ENCODE measurements around the gene SLC24A3. TPM values are rescaled to one million over a fixed set of nuclear protein-coding genes. Genes with fewer than 3 reads are reported as not detected.

SLC24A3 gene
- total RNA-seq, 1 donor from 2014 or later, result 0.79 TPM

DNA sequence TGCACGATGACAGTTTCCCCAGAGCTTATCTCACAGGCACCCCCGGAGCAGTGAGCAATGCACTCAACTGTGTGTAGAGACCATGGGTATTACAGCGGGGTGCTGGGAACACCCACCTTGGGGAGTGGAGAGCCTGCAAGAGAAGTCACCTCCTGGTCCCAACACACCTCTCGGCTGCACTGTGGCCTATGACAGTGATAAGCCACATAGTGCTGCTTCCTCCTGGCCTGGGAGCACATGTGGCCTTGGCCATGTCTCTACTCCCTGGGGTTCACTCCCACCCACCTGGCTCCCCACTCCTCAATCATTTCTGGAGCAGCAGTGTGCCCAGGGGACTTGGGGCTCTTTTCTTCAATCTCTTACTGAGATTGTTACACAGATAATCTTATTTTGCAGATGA lies 77.0 kb downstream of the SLC24A3 start:
- H3K9me3 Mint-ChIP-seq (ENCODE audit: unreplicated experiment), result no peaks in the 10 kb centered on the region
- H3K36me3 ChIP-seq (ENCODE audit: insufficient read depth, low read length), result no peaks in the 10 kb centered on the region
- peaks cover 4% of the 10 kb centered on the region for H3K27me3 Mint-ChIP-seq (ENCODE audit: low read depth, unreplicated experiment)
- H3K9ac ChIP-seq (ENCODE audit: low read length), result no peak overlapping the region
- FAIRE-seq (no peak), DNase-seq (ENCODE audit: low read depth) (no peak)
- no peak overlapping the region for H3K4me3 Mint-ChIP-seq (ENCODE audit: unreplicated experiment)
- no peak for TF ChIP-seq EZH2 (IDR thresholded peaks at IDR 0.05; ENCODE audit: insufficient read depth, low read length)
- TF ChIP-seq, protein P1, sequence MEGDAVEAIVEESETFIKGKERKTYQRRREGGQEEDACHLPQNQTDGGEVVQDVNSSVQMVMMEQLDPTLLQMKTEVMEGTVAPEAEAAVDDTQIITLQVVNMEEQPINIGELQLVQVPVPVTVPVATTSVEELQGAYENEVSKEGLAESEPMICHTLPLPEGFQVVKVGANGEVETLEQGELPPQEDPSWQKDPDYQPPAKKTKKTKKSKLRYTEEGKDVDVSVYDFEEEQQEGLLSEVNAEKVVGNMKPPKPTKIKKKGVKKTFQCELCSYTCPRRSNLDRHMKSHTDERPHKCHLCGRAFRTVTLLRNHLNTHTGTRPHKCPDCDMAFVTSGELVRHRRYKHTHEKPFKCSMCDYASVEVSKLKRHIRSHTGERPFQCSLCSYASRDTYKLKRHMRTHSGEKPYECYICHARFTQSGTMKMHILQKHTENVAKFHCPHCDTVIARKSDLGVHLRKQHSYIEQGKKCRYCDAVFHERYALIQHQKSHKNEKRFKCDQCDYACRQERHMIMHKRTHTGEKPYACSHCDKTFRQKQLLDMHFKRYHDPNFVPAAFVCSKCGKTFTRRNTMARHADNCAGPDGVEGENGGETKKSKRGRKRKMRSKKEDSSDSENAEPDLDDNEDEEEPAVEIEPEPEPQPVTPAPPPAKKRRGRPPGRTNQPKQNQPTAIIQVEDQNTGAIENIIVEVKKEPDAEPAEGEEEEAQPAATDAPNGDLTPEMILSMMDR (IDR thresholded peaks at IDR 0.05; ENCODE audit: insufficient read depth, low read depth, low read length), result no peak
- no peaks in the 10 kb centered on the region for H3K79me2 ChIP-seq (ENCODE audit: insufficient read depth, low read length)
- no peak overlapping the region for H3K27ac Mint-ChIP-seq (ENCODE audit: unreplicated experiment)
- H3K4me2 ChIP-seq (ENCODE audit: low read length), result no peak overlapping the region
- H3K4me1 Mint-ChIP-seq (ENCODE audit: low read depth, unreplicated experiment), result peaks cover under 1% of the 10 kb centered on the region
- H3K9me3 ChIP-seq (ENCODE audit: insufficient read depth, low read depth, low read length), result peaks cover 3% of the 10 kb centered on the region
- no peaks in the 10 kb centered on the region for H3K27me3 ChIP-seq (ENCODE audit: insufficient read depth, low read length)
- H3K27ac ChIP-seq (ENCODE audit: low read depth, low read length), result no peak overlapping the region
- H3K4me1 ChIP-seq (ENCODE audit: insufficient read depth, low read length), result no peaks in the 10 kb centered on the region
- H3K36me3 Mint-ChIP-seq (ENCODE audit: low read depth, unreplicated experiment), result no peaks in the 10 kb centered on the region
- no peaks in the 10 kb centered on the region for H4K20me1 ChIP-seq (ENCODE audit: insufficient read depth, low read length)
- H2AFZ ChIP-seq (ENCODE audit: low read depth, low read length), result no peak overlapping the region
- H3K4me3 ChIP-seq (ENCODE audit: insufficient read depth, low read depth, low read length), result no peak overlapping the region

DNA sequence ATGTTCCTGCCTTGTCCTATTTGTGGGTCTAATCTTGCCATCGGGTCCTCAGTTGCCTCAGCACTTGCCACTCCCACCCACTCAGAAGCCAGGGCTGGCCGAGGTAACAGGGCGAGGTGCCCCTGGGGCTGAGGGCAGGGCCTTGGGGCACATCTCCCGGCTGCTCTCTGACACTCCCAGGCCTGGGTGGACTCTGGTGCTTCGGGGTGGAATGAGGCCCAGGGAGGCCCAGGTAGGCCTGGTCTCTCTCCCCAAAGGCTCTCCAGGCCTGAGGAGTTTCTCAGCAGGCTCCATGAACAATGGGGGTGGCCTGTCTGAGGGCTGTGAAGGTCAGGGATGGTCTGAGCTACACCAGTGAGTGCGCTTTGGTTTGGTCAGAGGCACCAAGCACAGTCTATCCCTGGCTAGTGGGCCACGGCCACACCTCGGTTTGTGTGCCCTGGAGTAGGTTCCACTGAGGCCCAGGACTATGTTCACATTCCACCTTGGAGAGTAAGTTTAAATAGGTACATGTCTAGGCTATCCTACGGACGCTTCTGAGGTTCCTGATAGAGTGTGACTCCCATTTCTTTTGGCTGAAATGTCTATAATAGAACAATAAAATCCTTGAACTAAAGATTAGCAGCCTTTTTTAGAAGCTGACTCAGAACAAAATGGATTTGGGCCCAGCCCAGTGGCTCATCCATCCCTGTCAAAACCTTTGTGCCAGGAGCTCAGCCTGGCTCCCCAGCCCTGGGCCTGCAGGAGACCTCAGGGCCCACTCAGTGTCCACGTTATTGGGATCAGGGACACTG lies 78.8 kb downstream of the SLC24A3 start:
- Histone ChIP-seq H3K79me2 (ENCODE audit: insufficient read depth, low read length) (no peaks in the 10 kb centered on the region), H2AFZ (ENCODE audit: low read depth, low read length) (no peak overlapping the region), H3K9ac (ENCODE audit: low read length) (no peak overlapping the region), H3K36me3 (ENCODE audit: insufficient read depth, low read length) (no peaks in the 10 kb centered on the region), H3K27ac (ENCODE audit: low read depth, low read length) (no peak overlapping the region), H3K4me3 (ENCODE audit: insufficient read depth, low read depth, low read length) (no peak overlapping the region), H3K27me3 (ENCODE audit: insufficient read depth, low read length) (no peaks in the 10 kb centered on the region), H3K4me1 (ENCODE audit: insufficient read depth, low read length) (no peaks in the 10 kb centered on the region), H3K9me3 (ENCODE audit: insufficient read depth, low read depth, low read length) (peaks cover 3% of the 10 kb centered on the region), H3K4me2 (ENCODE audit: low read length) (no peak overlapping the region), H4K20me1 (ENCODE audit: insufficient read depth, low read length) (no peaks in the 10 kb centered on the region)
- TF ChIP-seq, protein P1 (IDR thresholded peaks at IDR 0.05; ENCODE audit: insufficient read depth, low read depth, low read length), result no peak
- TF ChIP-seq EZH2 (IDR thresholded peaks at IDR 0.05; ENCODE audit: insufficient read depth, low read length), result no peak
- Mint-ChIP-seq H3K4me1 (ENCODE audit: low read depth, unreplicated experiment) (no peaks in the 10 kb centered on the region), H3K9me3 (ENCODE audit: unreplicated experiment) (no peaks in the 10 kb centered on the region), H3K4me3 (ENCODE audit: unreplicated experiment) (no peak overlapping the region), H3K36me3 (ENCODE audit: low read depth, unreplicated experiment) (no peaks in the 10 kb centered on the region), H3K27me3 (ENCODE audit: low read depth, unreplicated experiment) (peaks cover 10% of the 10 kb centered on the region), H3K27ac (ENCODE audit: unreplicated experiment) (no peak overlapping the region)
- DNase-seq (ENCODE audit: low read depth) (no peak), FAIRE-seq (no peak)

DNA sequence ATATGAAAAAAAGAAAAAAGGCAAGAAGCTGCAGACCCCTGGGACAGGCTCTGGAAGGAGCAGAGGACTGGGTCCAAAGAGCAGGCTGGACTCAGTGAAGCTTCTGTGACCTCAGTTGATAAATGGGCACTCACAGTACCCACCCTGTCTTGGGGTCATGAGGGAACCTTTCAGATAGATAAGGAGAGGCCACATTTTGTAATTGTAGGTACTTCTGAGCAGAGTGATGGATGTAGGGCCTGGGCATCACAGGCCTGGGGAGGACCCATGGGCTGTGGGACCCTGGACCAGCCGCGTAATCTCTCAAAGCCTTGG lies 79.3 kb downstream of the SLC24A3 start:
- H3K36me3 Mint-ChIP-seq (ENCODE audit: low read depth, unreplicated experiment), result no peaks in the 10 kb centered on the region
- H3K27ac Mint-ChIP-seq (ENCODE audit: unreplicated experiment), result no peak overlapping the region
- H3K4me3 Mint-ChIP-seq (ENCODE audit: unreplicated experiment), result no peak overlapping the region
- no peaks in the 10 kb centered on the region for H3K4me1 ChIP-seq (ENCODE audit: insufficient read depth, low read length)
- H3K27ac ChIP-seq (ENCODE audit: low read depth, low read length), result no peak overlapping the region
- H3K9ac ChIP-seq (ENCODE audit: low read length), result no peak overlapping the region
- peaks cover 3% of the 10 kb centered on the region for H3K9me3 ChIP-seq (ENCODE audit: insufficient read depth, low read depth, low read length)
- no peaks in the 10 kb centered on the region for H3K27me3 ChIP-seq (ENCODE audit: insufficient read depth, low read length)
- DNase-seq (ENCODE audit: low read depth), result no peak
- no peaks in the 10 kb centered on the region for H4K20me1 ChIP-seq (ENCODE audit: insufficient read depth, low read length)
- peaks cover 10% of the 10 kb centered on the region for H3K27me3 Mint-ChIP-seq (ENCODE audit: low read depth, unreplicated experiment)
- no peak overlapping the region for H3K4me2 ChIP-seq (ENCODE audit: low read length)
- no peak for FAIRE-seq
- H3K4me1 Mint-ChIP-seq (ENCODE audit: low read depth, unreplicated experiment), result no peaks in the 10 kb centered on the region
- H3K79me2 ChIP-seq (ENCODE audit: insufficient read depth, low read length), result no peaks in the 10 kb centered on the region
- H3K9me3 Mint-ChIP-seq (ENCODE audit: unreplicated experiment), result no peaks in the 10 kb centered on the region
- no peak overlapping the region for H3K4me3 ChIP-seq (ENCODE audit: insufficient read depth, low read depth, low read length)
- H3K36me3 ChIP-seq (ENCODE audit: insufficient read depth, low read length), result no peaks in the 10 kb centered on the region
- TF ChIP-seq, protein P1 (IDR thresholded peaks at IDR 0.05; ENCODE audit: insufficient read depth, low read depth, low read length), result no peak
- no peak for TF ChIP-seq EZH2 (IDR thresholded peaks at IDR 0.05; ENCODE audit: insufficient read depth, low read length)
- H2AFZ ChIP-seq (ENCODE audit: low read depth, low read length), result no peak overlapping the region

Data from astrocyte (in vitro differentiated cells and primary cell).